ENCODE measurements around the gene NIN. TPM values are rescaled to one million over a fixed set of nuclear protein-coding genes. Genes with fewer than 3 reads are reported as not detected.

NIN gene
- total RNA-seq, 1 experiment from 2014 or later = 26.6 TPM

- Mint-ChIP-seq H3K4me3 (ENCODE audit: low read depth, unreplicated experiment) (no peak overlapping the region), H3K36me3 (ENCODE audit: insufficient read depth, unreplicated experiment) (no peaks in the 10 kb centered on the region), H3K27ac (ENCODE audit: unreplicated experiment) (no peak overlapping the region), H3K9me3 (ENCODE audit: low read depth, unreplicated experiment) (no peaks in the 10 kb centered on the region), H3K27me3 (ENCODE audit: unreplicated experiment) (no peaks in the 10 kb centered on the region), H3K4me1 (ENCODE audit: low read depth, unreplicated experiment) (no peaks in the 10 kb centered on the region)
- CTCF ChIA-PET = interaction anchor here (1.6 kb wide), 1 partner anchor 10 kb away, joined by 5 read pairs; no protein-coding TSS in a partner anchor
- TF ChIP-seq, protein P1, sequence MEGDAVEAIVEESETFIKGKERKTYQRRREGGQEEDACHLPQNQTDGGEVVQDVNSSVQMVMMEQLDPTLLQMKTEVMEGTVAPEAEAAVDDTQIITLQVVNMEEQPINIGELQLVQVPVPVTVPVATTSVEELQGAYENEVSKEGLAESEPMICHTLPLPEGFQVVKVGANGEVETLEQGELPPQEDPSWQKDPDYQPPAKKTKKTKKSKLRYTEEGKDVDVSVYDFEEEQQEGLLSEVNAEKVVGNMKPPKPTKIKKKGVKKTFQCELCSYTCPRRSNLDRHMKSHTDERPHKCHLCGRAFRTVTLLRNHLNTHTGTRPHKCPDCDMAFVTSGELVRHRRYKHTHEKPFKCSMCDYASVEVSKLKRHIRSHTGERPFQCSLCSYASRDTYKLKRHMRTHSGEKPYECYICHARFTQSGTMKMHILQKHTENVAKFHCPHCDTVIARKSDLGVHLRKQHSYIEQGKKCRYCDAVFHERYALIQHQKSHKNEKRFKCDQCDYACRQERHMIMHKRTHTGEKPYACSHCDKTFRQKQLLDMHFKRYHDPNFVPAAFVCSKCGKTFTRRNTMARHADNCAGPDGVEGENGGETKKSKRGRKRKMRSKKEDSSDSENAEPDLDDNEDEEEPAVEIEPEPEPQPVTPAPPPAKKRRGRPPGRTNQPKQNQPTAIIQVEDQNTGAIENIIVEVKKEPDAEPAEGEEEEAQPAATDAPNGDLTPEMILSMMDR (IDR thresholded peaks at IDR 0.05; ENCODE audit: unreplicated experiment) = no peak
- BruUV-seq (replicated peaks) = no TSS peak
- intact Hi-C loops (cut with micrococcal nuclease; ENCODE audit: unreplicated experiment) = no loop called here
- DNase-seq = no peak
These were observed 34.6 kb downstream of the NIN start for GRCh38 chr14:50796390-50796789.

- Mint-ChIP-seq H3K4me3 (ENCODE audit: low read depth, unreplicated experiment) (no peak overlapping the region), H3K4me1 (ENCODE audit: low read depth, unreplicated experiment) (no peaks in the 10 kb centered on the region), H3K27ac (ENCODE audit: unreplicated experiment) (no peak overlapping the region), H3K27me3 (ENCODE audit: unreplicated experiment) (no peaks in the 10 kb centered on the region), H3K36me3 (ENCODE audit: insufficient read depth, unreplicated experiment) (no peaks in the 10 kb centered on the region), H3K9me3 (ENCODE audit: low read depth, unreplicated experiment) (no peaks in the 10 kb centered on the region)
- DNase-seq = no peak
- no TSS peak for BruUV-seq (replicated peaks)
- TF ChIP-seq, protein P1 (IDR thresholded peaks at IDR 0.05; ENCODE audit: unreplicated experiment) = no peak
- CTCF ChIA-PET = no interaction called here
- intact Hi-C loops (cut with micrococcal nuclease; ENCODE audit: unreplicated experiment) = no loop called here
These were observed 35.1 kb downstream of the NIN start for GRCh38 chr14:50795909-50796308.

- no TSS peak for BruUV-seq (replicated peaks)
- no peaks in the 10 kb centered on the region for H3K4me1 Mint-ChIP-seq (ENCODE audit: low read depth, unreplicated experiment)
- TF ChIP-seq, protein P1 (IDR thresholded peaks at IDR 0.05; ENCODE audit: unreplicated experiment) = no peak
- H3K9me3 Mint-ChIP-seq (ENCODE audit: low read depth, unreplicated experiment) = no peaks in the 10 kb centered on the region
- CTCF ChIA-PET = no interaction called here
- no peak for DNase-seq
- H3K4me3 Mint-ChIP-seq (ENCODE audit: low read depth, unreplicated experiment) = no peak overlapping the region
- intact Hi-C loops (cut with micrococcal nuclease; ENCODE audit: unreplicated experiment) = no loop called here
- no peaks in the 10 kb centered on the region for H3K27me3 Mint-ChIP-seq (ENCODE audit: unreplicated experiment)
- H3K27ac Mint-ChIP-seq (ENCODE audit: unreplicated experiment) = no peak overlapping the region
- H3K36me3 Mint-ChIP-seq (ENCODE audit: insufficient read depth, unreplicated experiment) = no peaks in the 10 kb centered on the region
These were observed 35.8 kb downstream of the NIN start for GRCh38 chr14:50795142-50795541.

DNA sequence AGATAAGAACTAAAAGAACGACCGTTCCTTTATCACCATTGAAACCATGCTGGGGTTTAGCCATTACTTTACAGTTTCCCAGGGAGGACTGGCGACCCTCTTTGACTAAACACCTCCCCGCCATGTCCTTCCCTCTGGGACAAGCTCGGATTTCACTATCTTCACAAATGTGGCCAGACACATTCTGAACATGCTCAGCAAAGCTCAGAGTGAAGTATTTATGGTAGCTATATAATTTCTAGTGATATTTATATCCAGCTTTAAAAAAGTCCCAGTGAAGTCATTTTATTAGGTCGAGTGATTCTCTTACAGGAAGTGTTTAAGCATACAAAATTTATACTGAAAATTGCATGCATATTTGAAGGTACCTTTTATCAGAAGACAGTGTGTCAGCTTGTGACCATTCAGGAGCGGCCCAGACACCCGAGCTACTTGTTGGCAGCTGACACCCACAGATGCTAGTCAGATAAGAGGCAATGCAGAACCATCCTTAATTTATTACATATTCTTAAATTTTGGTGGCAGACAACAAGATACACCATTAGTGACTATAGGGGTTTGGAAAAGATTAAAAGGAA, 36.8 kb downstream of the NIN start:
- no TSS peak for BruUV-seq (replicated peaks)
- H3K4me1 Mint-ChIP-seq (ENCODE audit: low read depth, unreplicated experiment) = no peaks in the 10 kb centered on the region

More for the DNA sequence above, 36.8 kb downstream of the NIN start:
- Mint-ChIP-seq H3K27me3 (ENCODE audit: unreplicated experiment) (no peaks in the 10 kb centered on the region), H3K36me3 (ENCODE audit: insufficient read depth, unreplicated experiment) (no peaks in the 10 kb centered on the region), H3K9me3 (ENCODE audit: low read depth, unreplicated experiment) (no peaks in the 10 kb centered on the region), H3K4me3 (ENCODE audit: low read depth, unreplicated experiment) (no peak overlapping the region), H3K27ac (ENCODE audit: unreplicated experiment) (no peak overlapping the region)
- CTCF ChIA-PET = interaction anchor here (1.2 kb wide), 1 partner anchor 66 kb away, joined by 3 read pairs; no protein-coding TSS in a partner anchor
- no peak for DNase-seq
- TF ChIP-seq, protein P1 (IDR thresholded peaks at IDR 0.05; ENCODE audit: unreplicated experiment) = no peak
- intact Hi-C loops (cut with micrococcal nuclease; ENCODE audit: unreplicated experiment) = no loop called here
